ENCODE data around the gene RAD17. TPM values are rescaled to one million over a fixed set of nuclear protein-coding genes. Genes with fewer than 3 reads are reported as not detected.

RAD17 gene
- total and polyA plus RNA-seq, 2 donors (not counting 3 experiments of a cell fraction or from before 2014, with no cell fraction given) = 10.1 to 18.4 TPM

DNA sequence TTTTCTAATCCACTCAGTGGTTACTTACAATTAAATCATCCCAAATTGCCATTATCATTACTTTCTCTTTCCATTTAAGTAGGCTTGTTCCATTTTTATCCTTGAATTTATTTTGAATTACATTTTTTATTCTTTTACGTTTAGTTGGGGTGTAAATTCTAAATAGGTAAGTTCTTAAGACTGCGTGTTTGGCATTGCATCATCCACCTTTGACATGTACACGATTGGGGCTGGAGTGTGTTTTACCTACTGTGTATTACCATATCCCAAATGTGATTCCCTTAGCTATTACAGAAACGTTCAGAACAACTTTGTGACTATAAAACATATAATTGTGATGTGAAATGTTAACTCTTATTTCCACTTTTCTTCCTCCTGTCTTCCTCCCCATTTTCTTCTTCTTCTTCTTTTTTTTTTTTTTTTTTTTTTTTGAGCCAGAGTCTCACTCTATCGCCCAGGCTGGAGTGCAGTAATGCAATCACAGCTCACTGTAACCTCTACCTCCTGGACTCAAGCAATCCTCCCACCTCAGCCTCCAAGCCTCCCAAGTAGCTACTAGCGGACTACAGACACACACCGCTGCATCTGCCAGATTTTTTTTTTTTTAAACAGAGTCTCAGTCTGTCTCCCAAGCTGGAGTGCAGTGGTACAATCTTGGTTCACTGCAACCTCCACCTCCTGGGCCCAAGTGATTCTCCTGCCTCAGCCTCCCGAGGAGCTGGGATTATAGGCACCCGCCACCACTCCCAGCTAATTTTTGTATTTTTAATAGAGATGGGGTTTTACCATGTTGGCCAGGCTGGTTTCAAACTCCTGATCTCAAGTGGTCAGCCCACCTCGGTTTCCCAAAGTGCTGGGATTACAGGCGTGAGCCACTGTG lies 62.0 kb downstream of the RAD17 start:
- H3K9me1 ChIP-seq (replicated peaks; ENCODE audit: control insufficient read depth, extremely low read depth, insufficient read depth, low read length) = no peaks in the 10 kb centered on the region
- intact Hi-C loops (cut with micrococcal nuclease) (no loop called here), dilution Hi-C loops (cut with MboI; ENCODE audit: extremely low pct_ligation_motif_present, low sequenced_read_pairs) (no loop called here)
- H3K9ac ChIP-seq (replicated peaks; ENCODE audit: extremely low read depth, insufficient read depth, low read length) = no peak overlapping the region
- no peaks in the 10 kb centered on the region for H3K9me3 ChIP-seq (replicated peaks; ENCODE audit: control insufficient read depth, insufficient read depth, low read length)
- FAIRE-seq = no peak
- no TSS peak for BruUV-seq (replicated peaks)
- H3K4me2 ChIP-seq (ENCODE audit: insufficient read depth, low read length) = no peak overlapping the region
- POLR2A ChIA-PET = no interaction called here
- TF ChIP-seq GATA2 (IDR thresholded peaks at IDR 0.05; ENCODE audit: insufficient read depth, insufficient read length, low read depth, low read length) = no peak
- TF ChIP-seq JUN (IDR thresholded peaks at IDR 0.05; ENCODE audit: borderline replicate concordance, insufficient read depth, insufficient read length, low read depth) = no peak
- TF ChIP-seq MYC (IDR thresholded peaks at IDR 0.05; ENCODE audit: low read depth, low read length) = no peak
- no peak for TF ChIP-seq POLR2AphosphoS5 (IDR thresholded peaks at IDR 0.05; ENCODE audit: insufficient read depth, low read depth, low read length)
- TF ChIP-seq EZH2 (IDR thresholded peaks at IDR 0.05; ENCODE audit: borderline replicate concordance, low read depth, low read length, severe bottlenecking) = no peak
- TF ChIP-seq, protein P1, sequence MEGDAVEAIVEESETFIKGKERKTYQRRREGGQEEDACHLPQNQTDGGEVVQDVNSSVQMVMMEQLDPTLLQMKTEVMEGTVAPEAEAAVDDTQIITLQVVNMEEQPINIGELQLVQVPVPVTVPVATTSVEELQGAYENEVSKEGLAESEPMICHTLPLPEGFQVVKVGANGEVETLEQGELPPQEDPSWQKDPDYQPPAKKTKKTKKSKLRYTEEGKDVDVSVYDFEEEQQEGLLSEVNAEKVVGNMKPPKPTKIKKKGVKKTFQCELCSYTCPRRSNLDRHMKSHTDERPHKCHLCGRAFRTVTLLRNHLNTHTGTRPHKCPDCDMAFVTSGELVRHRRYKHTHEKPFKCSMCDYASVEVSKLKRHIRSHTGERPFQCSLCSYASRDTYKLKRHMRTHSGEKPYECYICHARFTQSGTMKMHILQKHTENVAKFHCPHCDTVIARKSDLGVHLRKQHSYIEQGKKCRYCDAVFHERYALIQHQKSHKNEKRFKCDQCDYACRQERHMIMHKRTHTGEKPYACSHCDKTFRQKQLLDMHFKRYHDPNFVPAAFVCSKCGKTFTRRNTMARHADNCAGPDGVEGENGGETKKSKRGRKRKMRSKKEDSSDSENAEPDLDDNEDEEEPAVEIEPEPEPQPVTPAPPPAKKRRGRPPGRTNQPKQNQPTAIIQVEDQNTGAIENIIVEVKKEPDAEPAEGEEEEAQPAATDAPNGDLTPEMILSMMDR (IDR thresholded peaks at IDR 0.05; ENCODE audit: extremely low read depth in 1 of 2, insufficient read depth in 1 of 2, low read depth in 1 of 2, low read length in 2 of 2) = no peak
- no peak for TF ChIP-seq FOS (IDR thresholded peaks at IDR 0.05; ENCODE audit: borderline replicate concordance, insufficient read depth, low read length)
- TF ChIP-seq, protein P2, sequence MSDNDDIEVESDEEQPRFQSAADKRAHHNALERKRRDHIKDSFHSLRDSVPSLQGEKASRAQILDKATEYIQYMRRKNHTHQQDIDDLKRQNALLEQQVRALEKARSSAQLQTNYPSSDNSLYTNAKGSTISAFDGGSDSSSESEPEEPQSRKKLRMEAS (IDR thresholded peaks at IDR 0.05; ENCODE audit: insufficient read depth, insufficient read length) = no peak
- TF ChIP-seq POLR2A (IDR thresholded peaks at IDR 0.05; ENCODE audit: low read depth, low read length) = no peak
- no peaks in the 10 kb centered on the region for H4K20me1 ChIP-seq (replicated peaks; ENCODE audit: control insufficient read depth, extremely low read depth, insufficient read depth, low read length)
- no peak overlapping the region for H2AFZ ChIP-seq (ENCODE audit: low read depth, low read length)
- H3K4me3 ChIP-seq (replicated peaks in 1 of 3; ENCODE audit: insufficient read depth in 1 of 3, low read depth in 1 of 3, low read length in 3 of 3) = no peak overlapping the region
- H3K4me1 ChIP-seq (ENCODE audit: control insufficient read depth, extremely low read depth, insufficient read depth, low read length) = no peaks in the 10 kb centered on the region
- H3K27ac ChIP-seq (ENCODE audit: insufficient read depth, low read depth, low read length) = no peak overlapping the region
- H3K79me2 ChIP-seq (ENCODE audit: control insufficient read depth, insufficient read depth, low read length) = no peaks in the 10 kb centered on the region
- CTCF ChIA-PET = interaction anchor here (0.7 kb wide), 1 partner anchor 339 kb away, joined by 3 read pairs; no protein-coding TSS in a partner anchor
- DNase-seq (ENCODE audit: low read depth, low spot score) = no peak
- no peaks in the 10 kb centered on the region for H3K36me3 ChIP-seq (ENCODE audit: control insufficient read depth in 2 of 2, extremely low read depth in 1 of 2, insufficient read depth in 2 of 2, low read length in 2 of 2)
- H3K27me3 ChIP-seq (ENCODE audit: control insufficient read depth in 2 of 2, insufficient read depth in 2 of 2, low read length in 2 of 2) = no peaks in the 10 kb centered on the region

Data from endothelial cell of umbilical vein (primary cell).